OCI-LY1 (cell line): Measurements from ENCODE around the gene ASPA.

Experiments used
- H2AFZ ChIP-seq: fragments of 200-600 bp; sonication (generic), shearing (Covaris generic); 2 replicates; pipeline ENCODE4 v1.6.0; 2014; ENCODE audit warnings: antibody characterized with exemption, mild to moderate bottlenecking, low read length
- H3F3A ChIP-seq: fragments of 200-600 bp; sonication (generic), shearing (Covaris generic); 2 replicates; pipeline ENCODE4 v1.6.0; 2014; ENCODE audit warnings: mild to moderate bottlenecking, antibody characterized with exemption, low read length, moderate library complexity; ENCODE audit not compliant: insufficient read depth
- H3K27ac ChIP-seq: fragments of 200-600 bp; sonication (generic); 2 replicates; pipeline ENCODE4 v1.5.1; 2014; ENCODE audit warnings: low read length, mixed run types, mild to moderate bottlenecking, low read depth; ENCODE audit not compliant: poor library complexity, severe bottlenecking
- H3K27me3 ChIP-seq: fragments of 200-600 bp; sonication (generic); 2 replicates; pipeline ENCODE4 v1.6.0; 2014; ENCODE audit warnings: antibody characterized with exemption, mild to moderate bottlenecking, low read length, moderate library complexity; ENCODE audit not compliant: insufficient read depth
- H3K36me3 ChIP-seq: fragments of 200-600 bp; sonication (generic); 2 replicates; pipeline ENCODE4 v1.6.1; 2014; ENCODE audit warnings: mild to moderate bottlenecking, antibody characterized with exemption, low read length, moderate library complexity, mixed read lengths; ENCODE audit not compliant: insufficient read depth
- H3K4me1 ChIP-seq: fragments of 200-600 bp; sonication (generic); 2 replicates; pipeline ENCODE4 v1.5.1; 2014; ENCODE audit warnings: mild to moderate bottlenecking, low read length, moderate library complexity; ENCODE audit not compliant: insufficient read depth, severe bottlenecking
- H3K4me2 ChIP-seq: fragments of 200-600 bp; sonication (generic), shearing (Covaris generic); 2 replicates; pipeline ENCODE4 v1.6.1; 2014; ENCODE audit warnings: low read length
- H3K4me3 ChIP-seq: fragments of 200-600 bp; sonication (generic); 2 replicates; pipeline ENCODE4 v1.5.1; 2014; ENCODE audit warnings: low read length, low read depth, mild to moderate bottlenecking, mixed read lengths; ENCODE audit not compliant: poor library complexity, severe bottlenecking
- H3K79me2 ChIP-seq: fragments of 200-600 bp; shearing (Covaris generic); 2 replicates; pipeline ENCODE4 v1.6.1; 2016; ENCODE audit warnings: mixed run types, low read length, mixed read lengths; ENCODE audit not compliant: insufficient read depth
- H3K9ac ChIP-seq: fragments of 200-600 bp; sonication (generic), shearing (Covaris generic); 2 replicates; pipeline ENCODE4 v1.6.1; 2014; ENCODE audit warnings: mild to moderate bottlenecking, low read length, mixed read lengths
- H3K9me2 ChIP-seq: fragments of 200-600 bp; sonication (generic), shearing (Covaris generic); 2 replicates; pipeline ENCODE4 v1.6.1; 2014; ENCODE audit warnings: low read depth, mild to moderate bottlenecking, low read length, mixed read lengths
- H3K9me3 ChIP-seq: fragments of 200-600 bp; shearing (Covaris generic); 2 replicates; pipeline ENCODE4 v1.6.1; 2014; ENCODE audit warnings: low read length, mixed read lengths
- H4K20me1 ChIP-seq: fragments of 200-600 bp; sonication (generic), shearing (Covaris generic); 2 replicates; pipeline ENCODE4 v1.6.0; 2016; ENCODE audit warnings: mild to moderate bottlenecking, low read length; ENCODE audit not compliant: insufficient read depth
- CTCF ChIP-seq: fragments of 200-600 bp; sonication (generic), shearing (Covaris generic); IDR thresholded peaks from 2 replicates; pipeline ENCODE4 v1.5.1; 2017; ENCODE audit warnings: mild to moderate bottlenecking, antibody characterized with exemption, low read length, moderate library complexity, mixed read lengths
- EZH2 ChIP-seq: fragments of 200-600 bp; sonication (generic), shearing (Covaris generic); IDR thresholded peaks from 2 replicates; pipeline ENCODE4 v1.8.0; 2017; ENCODE audit warnings: borderline replicate concordance, mixed run types, mild to moderate bottlenecking, antibody characterized with exemption, low read length, moderate library complexity, mixed read lengths

ASPA gene

GRCh38 chr17:3531266-3532101 lies 55.7 kb downstream of the ASPA start:
- TF ChIP-seq EZH2 (no peak), CTCF (no peak)
- H4K20me1 ChIP-seq = no peaks in the 10 kb centered on the region
- no peaks in the 10 kb centered on the region for H3K79me2 ChIP-seq
- H3K36me3 ChIP-seq = no peaks in the 10 kb centered on the region
- H2AFZ ChIP-seq = no peak overlapping the region
- no peaks in the 10 kb centered on the region for H3F3A ChIP-seq
- H3K9me2 ChIP-seq = no peaks in the 10 kb centered on the region
- H3K4me2 ChIP-seq = no peak overlapping the region
- H3K4me1 ChIP-seq = no peaks in the 10 kb centered on the region
- H3K9ac ChIP-seq = no peak overlapping the region
- H3K4me3 ChIP-seq = no peak overlapping the region
- no peaks in the 10 kb centered on the region for H3K9me3 ChIP-seq
- 0 out of 2 replicates have a peak, but pooled peaks cover 3% of the 10 kb centered on the region for H3K27me3 ChIP-seq
- H3K27ac ChIP-seq = no peak overlapping the region

GRCh38 chr17:3532106-3532858 lies 56.5 kb downstream of the ASPA start:
- Histone ChIP-seq H3K4me3 (no peak overlapping the region), H3K9me2 (no peaks in the 10 kb centered on the region), H3F3A (no peaks in the 10 kb centered on the region), H3K4me1 (no peaks in the 10 kb centered on the region), H3K27ac (no peak overlapping the region), H2AFZ (no peak overlapping the region), H3K36me3 (no peaks in the 10 kb centered on the region), H3K4me2 (no peak overlapping the region), H3K9me3 (no peaks in the 10 kb centered on the region), H4K20me1 (no peaks in the 10 kb centered on the region), H3K27me3 (0 out of 2 replicates have a peak, but pooled peaks cover 3% of the 10 kb centered on the region), H3K9ac (no peak overlapping the region), H3K79me2 (no peaks in the 10 kb centered on the region)
- TF ChIP-seq EZH2 (no peak), CTCF (no peak)

GRCh38 chr17:3532859-3533142 lies 57.0 kb downstream of the ASPA start:
- 0 out of 2 replicates have a peak, but pooled peaks cover 3% of the 10 kb centered on the region for H3K27me3 ChIP-seq
- H3K9me2 ChIP-seq = no peaks in the 10 kb centered on the region
- H3F3A ChIP-seq = no peaks in the 10 kb centered on the region
- TF ChIP-seq CTCF (no peak), EZH2 (no peak)
- H2AFZ ChIP-seq = no peak overlapping the region
- H4K20me1 ChIP-seq = no peaks in the 10 kb centered on the region
- no peak overlapping the region for H3K9ac ChIP-seq
- no peak overlapping the region for H3K27ac ChIP-seq
- H3K79me2 ChIP-seq = no peaks in the 10 kb centered on the region
- H3K9me3 ChIP-seq = no peaks in the 10 kb centered on the region
- no peak overlapping the region for H3K4me3 ChIP-seq
- no peaks in the 10 kb centered on the region for H3K36me3 ChIP-seq
- no peaks in the 10 kb centered on the region for H3K4me1 ChIP-seq
- no peak overlapping the region for H3K4me2 ChIP-seq
